NAMALWA (cell line): ENCODE results near the gene NEIL1.
"Not testable (repeated sequence)": the region's sequence is repeated elsewhere in the genome, so short reads cannot be mapped to it uniquely, and the experiment has no call there.

Experiments
- DNase-seq: peaks from one replicate; pipeline ENCODE4 v3.0.0-alpha.2; 2015; ENCODE audit warnings: low spot score

NEIL1 gene

DNA sequence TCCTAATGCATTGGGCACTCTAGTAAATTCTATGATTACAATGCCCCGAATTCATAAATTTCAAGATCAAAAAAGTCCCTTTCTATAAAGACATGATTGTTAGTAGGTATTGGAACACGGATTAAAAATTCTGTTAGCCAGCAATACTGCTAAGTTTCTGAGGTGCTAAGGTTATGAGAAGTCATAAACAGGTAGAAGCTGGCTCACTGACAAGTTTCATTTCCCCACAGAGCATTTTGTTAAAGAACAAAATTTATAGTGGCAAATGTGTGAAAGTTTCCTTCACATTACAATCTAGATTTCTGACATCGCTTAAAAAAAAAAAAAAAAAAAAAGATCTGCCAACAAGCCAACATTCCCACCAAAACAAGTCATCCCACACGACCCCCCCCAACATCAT is 33.9 kb downstream of the NEIL1 start:
- no peak for DNase-seq

DNA sequence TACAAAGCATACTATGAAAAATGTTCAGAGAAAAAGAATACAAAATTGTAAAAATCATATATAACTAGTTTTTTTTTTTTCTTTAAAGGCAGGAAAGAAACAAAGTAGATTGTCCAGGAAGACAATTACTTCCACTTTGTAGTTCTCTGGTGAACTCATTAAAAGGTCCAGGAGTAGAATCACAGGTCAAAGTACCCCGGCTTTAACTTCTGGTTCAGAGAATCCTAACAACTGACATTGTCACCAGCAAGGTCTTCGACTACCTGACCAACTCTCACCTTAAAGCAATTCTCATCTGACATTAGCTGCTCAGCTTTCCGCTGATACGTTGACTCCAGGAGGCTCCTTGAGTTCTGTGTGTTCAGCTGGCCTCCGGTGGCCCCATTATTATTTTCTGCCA is 37.1 kb downstream of the NEIL1 start:
- not testable (repeated sequence) for DNase-seq

DNA sequence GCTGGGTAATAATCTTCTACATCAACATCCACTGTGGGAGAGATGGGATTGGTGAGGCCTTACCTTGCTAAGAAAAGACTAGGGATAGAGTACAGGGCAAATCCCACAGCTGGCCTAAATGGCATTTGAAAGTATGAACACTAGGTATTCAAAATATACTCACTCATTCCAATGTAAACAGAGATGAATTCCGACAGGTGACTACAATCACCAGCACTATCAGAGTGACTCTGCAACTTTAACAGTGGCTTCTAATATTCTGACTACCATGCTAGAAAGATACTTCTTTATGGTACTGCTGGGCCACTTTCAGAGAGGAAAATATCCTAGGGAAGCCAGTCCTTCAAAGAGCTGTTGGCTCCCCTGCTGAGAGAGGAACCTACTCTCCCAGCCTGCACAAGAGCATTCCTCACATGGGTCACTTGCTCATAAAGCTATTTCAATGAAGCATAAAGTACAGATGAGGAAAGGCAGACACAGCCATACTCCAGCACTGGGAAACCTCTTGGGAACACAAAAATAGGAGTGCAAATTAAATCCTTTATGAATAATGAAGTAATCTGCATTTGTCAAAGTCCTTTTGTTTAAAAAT is 43.0 kb downstream of the NEIL1 start:
- no peak for DNase-seq

DNA sequence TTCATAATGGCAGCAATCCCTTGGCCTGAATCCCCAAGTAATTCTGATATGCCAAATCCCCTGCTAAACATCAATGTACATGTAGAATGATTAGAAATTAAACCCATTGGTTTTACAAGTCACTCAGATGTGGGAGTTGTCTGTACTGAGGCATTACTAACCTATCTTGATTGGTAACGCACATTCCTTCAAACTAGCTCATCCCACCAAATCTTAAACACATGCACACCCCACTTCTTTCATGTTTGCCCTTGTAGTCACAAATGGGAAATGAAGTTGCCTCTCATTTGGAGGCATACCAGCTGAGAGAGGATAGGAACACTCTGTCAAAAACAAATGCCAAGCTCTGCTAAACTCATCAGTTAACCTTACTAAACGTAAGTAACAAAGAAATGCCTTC is 50.7 kb downstream of the NEIL1 start:
- no peak for DNase-seq

DNA sequence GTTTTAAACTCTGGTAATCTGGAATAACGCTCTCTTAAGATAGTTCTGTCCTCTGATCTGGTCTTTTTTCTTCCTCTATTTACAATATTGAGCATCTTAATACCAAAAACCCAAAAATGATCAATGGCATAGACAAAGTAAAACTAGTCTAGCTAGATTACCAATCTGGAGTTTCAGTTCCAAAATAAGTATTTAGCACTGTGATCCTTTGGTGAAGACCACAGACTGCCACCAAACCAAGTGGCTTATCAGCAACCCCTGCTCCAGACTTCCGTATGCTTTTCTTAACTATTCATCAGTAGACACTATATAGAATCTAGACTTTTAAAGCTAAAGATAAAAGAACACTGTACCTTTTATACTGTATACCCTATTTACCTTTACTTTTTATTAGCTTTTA is 57.1 kb downstream of the NEIL1 start:
- no peak for DNase-seq
